Right lobe of liver (tissue), 4 donors: ENCODE data around the gene IRAK1.

ENCODE experiments used
- POLR2A ChIP-seq: fragments of 450-650 bp; IDR thresholded peaks from one replicate; pipeline ENCODE4 v1.6.1; 2017; ENCODE audit warnings: antibody characterized with exemption, mild to moderate bottlenecking
- TF ChIP-seq, protein P1 (sequence below), 4 donors: fragments of 200-600 bp in 3 of 4; fragments of 450-650 bp in 1 of 4; IDR thresholded peaks; one replicate each; pipeline versions ENCODE4 v1.5.1 to v1.8.0; 2016 to 2022; ENCODE audit warnings: antibody characterized with exemption in 4 of 4, mild to moderate bottlenecking in 2 of 4
- donor health status: DM: no; HTN: no; CAD: no.
- donor health status: DM: no; HTN: no; CAD: no.
- donor health status: DM: no; HTN: yes; CAD: no.

DNA sequence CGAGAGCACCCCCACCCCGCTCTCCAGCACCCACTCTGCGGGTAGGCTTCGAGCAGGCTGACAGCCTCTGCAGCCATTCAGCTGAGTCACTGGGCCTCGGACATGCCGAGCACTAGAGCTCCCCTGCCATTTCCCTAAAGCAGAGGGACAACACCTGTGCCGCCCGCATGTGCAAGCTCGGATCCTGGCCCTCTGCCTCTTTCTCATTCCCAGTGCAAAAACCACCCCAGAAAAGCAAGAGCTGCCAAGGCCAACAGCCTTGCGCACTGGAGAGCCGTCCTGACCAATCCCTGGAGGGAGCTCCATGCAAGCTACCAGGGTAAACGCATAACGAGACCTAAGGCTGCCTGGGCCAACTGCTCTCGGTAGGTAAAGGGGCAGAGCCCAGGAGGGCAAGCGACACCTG is 53.4 kb downstream of the IRAK1 start:
- TF ChIP-seq, protein P1, sequence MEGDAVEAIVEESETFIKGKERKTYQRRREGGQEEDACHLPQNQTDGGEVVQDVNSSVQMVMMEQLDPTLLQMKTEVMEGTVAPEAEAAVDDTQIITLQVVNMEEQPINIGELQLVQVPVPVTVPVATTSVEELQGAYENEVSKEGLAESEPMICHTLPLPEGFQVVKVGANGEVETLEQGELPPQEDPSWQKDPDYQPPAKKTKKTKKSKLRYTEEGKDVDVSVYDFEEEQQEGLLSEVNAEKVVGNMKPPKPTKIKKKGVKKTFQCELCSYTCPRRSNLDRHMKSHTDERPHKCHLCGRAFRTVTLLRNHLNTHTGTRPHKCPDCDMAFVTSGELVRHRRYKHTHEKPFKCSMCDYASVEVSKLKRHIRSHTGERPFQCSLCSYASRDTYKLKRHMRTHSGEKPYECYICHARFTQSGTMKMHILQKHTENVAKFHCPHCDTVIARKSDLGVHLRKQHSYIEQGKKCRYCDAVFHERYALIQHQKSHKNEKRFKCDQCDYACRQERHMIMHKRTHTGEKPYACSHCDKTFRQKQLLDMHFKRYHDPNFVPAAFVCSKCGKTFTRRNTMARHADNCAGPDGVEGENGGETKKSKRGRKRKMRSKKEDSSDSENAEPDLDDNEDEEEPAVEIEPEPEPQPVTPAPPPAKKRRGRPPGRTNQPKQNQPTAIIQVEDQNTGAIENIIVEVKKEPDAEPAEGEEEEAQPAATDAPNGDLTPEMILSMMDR (IDR thresholded peaks at IDR 0.05) = no peak
- no peak for TF ChIP-seq POLR2A
